GM23338 (cell line): ENCODE results near the gene ZNF354C. TPM values are rescaled to one million over a fixed set of nuclear protein-coding genes. Genes with fewer than 3 reads are reported as not detected.

Source experiments
- ATAC-seq: fragments of 200-7000 bp; cut with Tn5 transposase; 3 replicates; pipeline ENCODE4 v1.9.1; 2020
- DNase-seq: peaks from one replicate; pipeline ENCODE4 v3.0.0-alpha.2; 2015; ENCODE audit warnings: low spot score
- H2AFZ ChIP-seq: fragments of 200-600 bp; sonication (generic); 2 replicates; pipeline ENCODE4 v1.8.0; 2016; ENCODE audit warnings: antibody characterized with exemption, mild to moderate bottlenecking, moderate library complexity
- H3F3A ChIP-seq: fragments of 200-600 bp; sonication (generic); replicated peaks from 2 replicates; pipeline ENCODE4 v1.8.0; 2017; ENCODE audit warnings: antibody characterized with exemption, mixed run types, low read depth
- H3K27ac ChIP-seq: fragments of 200-600 bp; sonication (generic); 2 replicates; pipeline ENCODE4 v1.6.1; 2016; ENCODE audit warnings: low read depth
- H3K27me3 ChIP-seq: fragments of 200-600 bp; sonication (generic); 2 replicates; pipeline ENCODE4 v1.8.0; 2016; ENCODE audit warnings: mild to moderate bottlenecking, mixed run types, moderate library complexity; ENCODE audit not compliant: insufficient read depth
- H3K36me3 ChIP-seq: fragments of 200-600 bp; sonication (generic); 2 replicates; pipeline ENCODE4 v1.8.0; 2016; ENCODE audit warnings: mild to moderate bottlenecking; ENCODE audit not compliant: insufficient read depth
- H3K4me1 ChIP-seq: fragments of 200-600 bp; sonication (generic); 2 replicates; pipeline ENCODE4 v1.8.0; 2016; ENCODE audit warnings: mild to moderate bottlenecking, moderate library complexity; ENCODE audit not compliant: insufficient read depth
- H3K4me2 ChIP-seq: fragments of 200-600 bp; sonication (generic); 2 replicates; pipeline ENCODE4 v1.7.1; 2017; ENCODE audit warnings: mixed run types
- H3K4me3 ChIP-seq: fragments of 200-600 bp; sonication (generic); 2 replicates; pipeline ENCODE4 v1.6.1; 2016; ENCODE audit warnings: mixed run types
- H3K79me2 ChIP-seq: fragments of 200-600 bp; sonication (generic); replicated peaks from 2 replicates; pipeline ENCODE4 v1.8.0; 2017; ENCODE audit warnings: mild to moderate bottlenecking; ENCODE audit not compliant: insufficient read depth
- H3K9me2 ChIP-seq: fragments of 200-600 bp; sonication (generic); 2 replicates; pipeline ENCODE4 v1.8.0; 2017; ENCODE audit not compliant: insufficient read depth
- H4K20me1 ChIP-seq: fragments of 200-600 bp; sonication (generic); replicated peaks from 2 replicates; pipeline ENCODE4 v1.8.0; 2017; ENCODE audit warnings: mild to moderate bottlenecking; ENCODE audit not compliant: insufficient read depth
- H3K27ac Mint-ChIP-seq: 2 replicates; pipeline ENCODE4 v1.8.0; 2020; ENCODE audit warnings: inconsistent platforms, mild to moderate bottlenecking, moderate library complexity, mixed read lengths
- H3K27me3 Mint-ChIP-seq: 3 replicates; pipeline ENCODE4 v1.8.0; 2022; ENCODE audit warnings: low read depth, mild to moderate bottlenecking, moderate library complexity, mixed read lengths, inconsistent platforms; ENCODE audit not compliant: insufficient read depth, poor library complexity
- H3K36me3 Mint-ChIP-seq: 3 replicates; pipeline ENCODE4 v1.8.0; 2021; ENCODE audit warnings: low read depth, mild to moderate bottlenecking, inconsistent platforms, moderate library complexity, mixed read lengths
- H3K4me1 Mint-ChIP-seq: 3 replicates; pipeline ENCODE4 v1.8.0; 2020; ENCODE audit warnings: mild to moderate bottlenecking, inconsistent platforms, mixed read lengths
- H3K4me3 Mint-ChIP-seq: 3 replicates; pipeline ENCODE4 v1.8.0; 2021; ENCODE audit warnings: moderate library complexity, mild to moderate bottlenecking, inconsistent platforms, mixed read lengths
- H3K9me3 Mint-ChIP-seq: 3 replicates; pipeline ENCODE4 v1.8.0; 2020; ENCODE audit warnings: moderate library complexity, mild to moderate bottlenecking, inconsistent platforms, mixed read lengths
- CREB1 ChIP-seq: fragments of 250-450 bp; sonication (Bioruptor Pico); IDR thresholded peaks from 2 replicates; pipeline ENCODE4 v1.5.0; 2020; ENCODE audit warnings: low read depth, mild to moderate bottlenecking, moderate library complexity
- CTCF ChIP-seq, 2 experiments: fragments of 200-600 bp in 1 of 2; sonication (generic) in 1 of 2; conservative IDR thresholded peaks; 2 replicates each; pipeline versions ENCODE4 v1.5.1 to v1.6.1; 2016 to 2017; ENCODE audit warnings: antibody characterized with exemption in 2 of 2, low read depth in 2 of 2, mild to moderate bottlenecking in 2 of 2, moderate library complexity in 1 of 2
- ETS1 ChIP-seq: IDR thresholded peaks from 2 replicates; pipeline ENCODE4 v1.6.1; 2016; ENCODE audit warnings: antibody characterized with exemption
- EZH2 ChIP-seq: fragments of 200-600 bp; sonication (generic); IDR thresholded peaks from one replicate; pipeline ENCODE4 v1.8.0; 2017; ENCODE audit warnings: antibody characterized with exemption, mild to moderate bottlenecking, low read depth; ENCODE audit not compliant: unreplicated experiment
- EZH2phosphoT487 ChIP-seq: fragments of 200-600 bp; sonication (generic); IDR thresholded peaks from one replicate; pipeline ENCODE4 v1.8.1; 2018; ENCODE audit warnings: antibody characterized with exemption; ENCODE audit not compliant: unreplicated experiment
- JUNB ChIP-seq: IDR thresholded peaks from one replicate; pipeline ENCODE4 v1.6.1; 2016; ENCODE audit warnings: antibody characterized with exemption; ENCODE audit not compliant: unreplicated experiment
- NANOG ChIP-seq: IDR thresholded peaks from 2 replicates; pipeline ENCODE4 v1.6.1; 2016; ENCODE audit warnings: antibody characterized with exemption, borderline replicate concordance
- POLR2AphosphoS5 ChIP-seq: IDR thresholded peaks from 2 replicates; pipeline ENCODE4 v1.6.1; 2016; ENCODE audit warnings: antibody characterized with exemption, low read depth
- REST ChIP-seq: IDR thresholded peaks from one replicate; pipeline ENCODE4 v1.6.1; 2018; ENCODE audit warnings: antibody characterized with exemption; ENCODE audit not compliant: unreplicated experiment
- STAT1 ChIP-seq: IDR thresholded peaks from one replicate; pipeline ENCODE4 v1.6.1; 2016; ENCODE audit warnings: antibody characterized with exemption; ENCODE audit not compliant: unreplicated experiment
- ZNF114 ChIP-seq: fragments of 250-450 bp; sonication (Bioruptor Pico); IDR thresholded peaks from 2 replicates; pipeline ENCODE4 v1.5.0; 2020; ENCODE audit warnings: mild to moderate bottlenecking, moderate library complexity
- ZNF331 ChIP-seq: fragments of 250-450 bp; sonication (Bioruptor Pico); IDR thresholded peaks from 2 replicates; pipeline ENCODE4 v1.5.0; 2020; ENCODE audit warnings: low read depth, mild to moderate bottlenecking, moderate library complexity
- polyA plus RNA-seq: library from polyadenylated mRNA; unstranded; fragments of >200 nt; fragmentation: Nextera tagmentation; extraction: Ambion mirVana; gene quantifications from 2 replicates; pipeline ENCODE4 v1.2.1, GENCODE V29; 2016
- total RNA-seq: library from RNA; depleted of rRNA; stranded (reverse); fragments of >200 nt; shearing (Covaris generic); gene quantifications from 2 replicates; pipeline ENCODE4 v1.2.3, GENCODE V29; 2014
- TF ChIP-seq, protein P1 (sequence below): fragments of 250-450 bp; sonication (Bioruptor Pico); IDR thresholded peaks from 2 replicates; pipeline ENCODE4 v1.5.0; 2020; ENCODE audit warnings: mild to moderate bottlenecking, moderate library complexity

The ZNF354C gene
- total and polyA plus RNA-seq, 2 experiments from 2014 or later: 1.6 to 11.3 TPM

GRCh38 chr5:179113143-179113530 is 53.0 kb downstream of the ZNF354C start:
- Mint-ChIP-seq H3K27ac (no peak overlapping the region), H3K4me3 (no peak overlapping the region), H3K27me3 (peaks cover 3% of the 10 kb centered on the region), H3K9me3 (peaks cover 96% of the 10 kb centered on the region), H3K4me1 (no peaks in the 10 kb centered on the region), H3K36me3 (peaks cover 38% of the 10 kb centered on the region; the same call in 2 of the 3 replicates)
- H3K4me3 ChIP-seq: no peak overlapping the region
- H3K27me3 ChIP-seq: no peaks in the 10 kb centered on the region
- H3K9me2 ChIP-seq: no peaks in the 10 kb centered on the region
- no peak overlapping the region for H3K27ac ChIP-seq
- no peak overlapping the region for H3K4me2 ChIP-seq
- H3K36me3 ChIP-seq: no peaks in the 10 kb centered on the region
- H4K20me1 ChIP-seq: no peaks in the 10 kb centered on the region
- DNase-seq (no peak), ATAC-seq (no peak)
- H3F3A ChIP-seq: no peaks in the 10 kb centered on the region
- no peaks in the 10 kb centered on the region for H3K4me1 ChIP-seq
- TF ChIP-seq, protein P1, sequence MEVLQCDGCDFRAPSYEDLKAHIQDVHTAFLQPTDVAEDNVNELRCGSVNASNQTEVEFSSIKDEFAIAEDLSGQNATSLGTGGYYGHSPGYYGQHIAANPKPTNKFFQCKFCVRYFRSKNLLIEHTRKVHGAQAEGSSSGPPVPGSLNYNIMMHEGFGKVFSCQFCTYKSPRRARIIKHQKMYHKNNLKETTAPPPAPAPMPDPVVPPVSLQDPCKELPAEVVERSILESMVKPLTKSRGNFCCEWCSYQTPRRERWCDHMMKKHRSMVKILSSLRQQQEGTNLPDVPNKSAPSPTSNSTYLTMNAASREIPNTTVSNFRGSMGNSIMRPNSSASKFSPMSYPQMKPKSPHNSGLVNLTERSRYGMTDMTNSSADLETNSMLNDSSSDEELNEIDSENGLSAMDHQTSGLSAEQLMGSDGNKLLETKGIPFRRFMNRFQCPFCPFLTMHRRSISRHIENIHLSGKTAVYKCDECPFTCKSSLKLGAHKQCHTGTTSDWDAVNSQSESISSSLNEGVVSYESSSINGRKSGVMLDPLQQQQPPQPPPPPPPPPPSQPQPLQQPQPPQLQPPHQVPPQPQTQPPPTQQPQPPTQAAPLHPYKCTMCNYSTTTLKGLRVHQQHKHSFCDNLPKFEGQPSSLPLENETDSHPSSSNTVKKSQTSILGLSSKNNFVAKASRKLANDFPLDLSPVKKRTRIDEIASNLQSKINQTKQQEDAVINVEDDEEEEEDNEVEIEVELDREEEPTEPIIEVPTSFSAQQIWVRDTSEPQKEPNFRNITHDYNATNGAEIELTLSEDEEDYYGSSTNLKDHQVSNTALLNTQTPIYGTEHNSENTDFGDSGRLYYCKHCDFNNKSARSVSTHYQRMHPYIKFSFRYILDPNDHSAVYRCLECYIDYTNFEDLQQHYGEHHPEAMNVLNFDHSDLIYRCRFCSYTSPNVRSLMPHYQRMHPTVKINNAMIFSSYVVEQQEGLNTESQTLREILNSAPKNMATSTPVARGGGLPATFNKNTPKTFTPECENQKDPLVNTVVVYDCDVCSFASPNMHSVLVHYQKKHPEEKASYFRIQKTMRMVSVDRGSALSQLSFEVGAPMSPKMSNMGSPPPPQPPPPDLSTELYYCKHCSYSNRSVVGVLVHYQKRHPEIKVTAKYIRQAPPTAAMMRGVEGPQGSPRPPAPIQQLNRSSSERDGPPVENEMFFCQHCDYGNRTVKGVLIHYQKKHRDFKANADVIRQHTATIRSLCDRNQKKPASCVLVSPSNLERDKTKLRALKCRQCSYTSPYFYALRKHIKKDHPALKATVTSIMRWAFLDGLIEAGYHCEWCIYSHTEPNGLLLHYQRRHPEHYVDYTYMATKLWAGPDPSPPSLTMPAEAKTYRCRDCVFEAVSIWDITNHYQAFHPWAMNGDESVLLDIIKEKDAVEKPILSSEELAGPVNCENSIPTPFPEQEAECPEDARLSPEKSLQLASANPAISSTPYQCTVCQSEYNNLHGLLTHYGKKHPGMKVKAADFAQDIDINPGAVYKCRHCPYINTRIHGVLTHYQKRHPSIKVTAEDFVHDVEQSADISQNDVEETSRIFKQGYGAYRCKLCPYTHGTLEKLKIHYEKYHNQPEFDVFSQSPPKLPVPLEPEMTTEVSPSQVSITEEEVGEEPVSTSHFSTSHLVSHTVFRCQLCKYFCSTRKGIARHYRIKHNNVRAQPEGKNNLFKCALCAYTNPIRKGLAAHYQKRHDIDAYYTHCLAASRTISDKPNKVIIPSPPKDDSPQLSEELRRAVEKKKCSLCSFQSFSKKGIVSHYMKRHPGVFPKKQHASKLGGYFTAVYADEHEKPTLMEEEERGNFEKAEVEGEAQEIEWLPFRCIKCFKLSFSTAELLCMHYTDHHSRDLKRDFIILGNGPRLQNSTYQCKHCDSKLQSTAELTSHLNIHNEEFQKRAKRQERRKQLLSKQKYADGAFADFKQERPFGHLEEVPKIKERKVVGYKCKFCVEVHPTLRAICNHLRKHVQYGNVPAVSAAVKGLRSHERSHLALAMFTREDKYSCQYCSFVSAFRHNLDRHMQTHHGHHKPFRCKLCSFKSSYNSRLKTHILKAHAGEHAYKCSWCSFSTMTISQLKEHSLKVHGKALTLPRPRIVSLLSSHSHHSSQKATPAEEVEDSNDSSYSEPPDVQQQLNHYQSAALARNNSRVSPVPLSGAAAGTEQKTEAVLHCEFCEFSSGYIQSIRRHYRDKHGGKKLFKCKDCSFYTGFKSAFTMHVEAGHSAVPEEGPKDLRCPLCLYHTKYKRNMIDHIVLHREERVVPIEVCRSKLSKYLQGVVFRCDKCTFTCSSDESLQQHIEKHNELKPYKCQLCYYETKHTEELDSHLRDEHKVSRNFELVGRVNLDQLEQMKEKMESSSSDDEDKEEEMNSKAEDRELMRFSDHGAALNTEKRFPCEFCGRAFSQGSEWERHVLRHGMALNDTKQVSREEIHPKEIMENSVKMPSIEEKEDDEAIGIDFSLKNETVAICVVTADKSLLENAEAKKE: no peak
- TF ChIP-seq ETS1: no peak
- TF ChIP-seq CTCF (conservative IDR thresholded peaks at IDR 0.05; ENCODE audit: low read depth in 2 of 2): no peak
- no peak for TF ChIP-seq REST
- TF ChIP-seq ZNF331 (CRISPR knock-in tag): no peak
- TF ChIP-seq ZNF114: no peak
- TF ChIP-seq POLR2AphosphoS5: no peak
- TF ChIP-seq CREB1 (CRISPR knock-in tag): no peak
- TF ChIP-seq JUNB: no peak
- TF ChIP-seq EZH2: no peak
- no peak for TF ChIP-seq EZH2phosphoT487
- TF ChIP-seq NANOG: no peak
- TF ChIP-seq STAT1: no peak
- no peak overlapping the region for H2AFZ ChIP-seq
- no peaks in the 10 kb centered on the region for H3K79me2 ChIP-seq
